Loucy (cell line): ENCODE data around the gene MIR17HG.

ENCODE experiments used
- H2AFZ ChIP-seq: fragments of 200-600 bp; sonication (generic); 2 replicates; pipeline ENCODE4 v1.6.0; 2016; ENCODE audit warnings: antibody characterized with exemption, mild to moderate bottlenecking, low read length, moderate library complexity
- H3F3A ChIP-seq: fragments of 200-600 bp; 2 replicates; pipeline ENCODE4 v1.6.0; 2016; ENCODE audit warnings: antibody characterized with exemption, low read depth, mild to moderate bottlenecking
- H3K27me3 ChIP-seq: fragments of 200-600 bp; sonication (generic); 2 replicates; pipeline ENCODE4 v1.6.1; 2014; ENCODE audit warnings: low read length, mild to moderate bottlenecking; ENCODE audit not compliant: insufficient read depth, poor library complexity, severe bottlenecking
- H3K36me3 ChIP-seq: fragments of 200-600 bp; sonication (generic); 2 replicates; pipeline ENCODE4 v1.6.1; 2016; ENCODE audit warnings: low read length; ENCODE audit not compliant: insufficient read depth
- H3K4me1 ChIP-seq: fragments of 200-600 bp; sonication (generic); 2 replicates; pipeline ENCODE4 v1.5.1; 2014; ENCODE audit warnings: low read length, mild to moderate bottlenecking; ENCODE audit not compliant: insufficient read depth, poor library complexity, severe bottlenecking
- H3K4me2 ChIP-seq: fragments of 200-600 bp; sonication (generic); 2 replicates; pipeline ENCODE4 v1.6.0; 2014; ENCODE audit warnings: antibody characterized with exemption, low read length, low read depth, mild to moderate bottlenecking; ENCODE audit not compliant: poor library complexity, severe bottlenecking
- H3K4me3 ChIP-seq: fragments of 200-600 bp; sonication (generic); 2 replicates; pipeline ENCODE4 v1.5.1; 2014; ENCODE audit warnings: low read length, mild to moderate bottlenecking, mixed read lengths; ENCODE audit not compliant: poor library complexity, severe bottlenecking
- H3K79me2 ChIP-seq: fragments of 200-600 bp; sonication (generic); 2 replicates; pipeline ENCODE4 v1.6.1; 2014; ENCODE audit warnings: low read length; ENCODE audit not compliant: insufficient read depth
- H3K9ac ChIP-seq: fragments of 200-600 bp; sonication (generic); 2 replicates; pipeline ENCODE4 v1.6.0; 2014; ENCODE audit warnings: mild to moderate bottlenecking, low read depth, low read length, moderate library complexity; ENCODE audit not compliant: poor library complexity, severe bottlenecking
- H3K9me2 ChIP-seq: fragments of 200-600 bp; sonication (generic); replicated peaks from 2 replicates; pipeline ENCODE4 v1.6.1; 2016; ENCODE audit warnings: low read depth, low read length, mixed read lengths
- H3K9me3 ChIP-seq: fragments of 200-600 bp; sonication (generic); 2 replicates; pipeline ENCODE4 v1.6.1; 2014; ENCODE audit warnings: mild to moderate bottlenecking, antibody characterized with exemption, low read length, low read depth; ENCODE audit not compliant: insufficient read depth
- H4K20me1 ChIP-seq: fragments of 200-600 bp; sonication (generic); 2 replicates; pipeline ENCODE4 v1.6.0; 2014; ENCODE audit warnings: antibody characterized with exemption, low read length, mild to moderate bottlenecking; ENCODE audit not compliant: insufficient read depth, poor library complexity, severe bottlenecking
- EZH2phosphoT487 ChIP-seq: fragments of 200-600 bp; IDR thresholded peaks from 2 replicates; pipeline ENCODE4 v1.6.1; 2018; ENCODE audit warnings: antibody characterized with exemption, mild to moderate bottlenecking, moderate library complexity, borderline replicate concordance
- TF ChIP-seq, protein P1 (sequence below): fragments of 200-600 bp; sonication (generic); conservative IDR thresholded peaks from 2 replicates; pipeline ENCODE4 v1.5.1; 2014; ENCODE audit warnings: mild to moderate bottlenecking, antibody characterized with exemption, low read length

Gene MIR17HG

DNA sequence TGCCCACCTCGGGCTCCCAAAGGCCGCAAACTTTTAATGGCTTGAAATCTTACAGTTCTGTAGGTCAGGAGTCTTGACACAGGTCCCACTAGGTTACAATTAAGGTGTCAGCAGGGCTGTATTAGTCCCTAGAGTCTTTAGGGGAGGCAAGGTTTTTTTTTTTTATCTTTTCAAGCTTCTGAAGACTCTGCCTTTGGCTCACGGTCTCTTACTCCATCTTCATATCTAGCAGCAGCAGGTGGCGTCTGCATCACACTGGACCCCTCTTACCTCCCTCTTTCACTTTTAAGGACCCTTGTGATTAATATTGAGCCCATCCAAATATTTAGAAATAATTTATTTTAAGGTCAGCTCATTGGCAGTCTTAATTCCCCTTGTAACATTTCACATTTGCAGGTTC lies 11.6 kb downstream of the MIR17HG start:
- peaks cover 50% of the 10 kb centered on the region for H4K20me1 ChIP-seq

DNA sequence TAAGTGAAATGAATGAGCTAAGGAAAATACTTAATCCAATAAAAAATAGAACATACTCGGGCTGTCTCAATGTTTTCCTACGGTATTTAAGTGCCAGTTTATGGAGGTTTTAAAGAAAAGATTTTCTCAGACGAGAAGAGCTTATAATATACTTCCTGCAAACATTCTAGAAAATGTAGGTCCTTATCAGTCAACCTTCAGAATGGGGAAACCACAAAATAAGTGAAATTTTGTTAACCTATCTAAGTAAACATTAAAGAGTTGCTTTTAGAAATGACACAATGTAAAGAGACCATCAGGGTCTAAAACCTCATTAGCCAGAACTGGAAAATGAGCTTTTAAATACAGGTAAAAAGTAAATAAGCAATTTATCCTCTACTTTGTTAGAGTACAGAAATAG lies 12.1 kb downstream of the MIR17HG start:
- H4K20me1 ChIP-seq = peaks cover 45% of the 10 kb centered on the region
- no peaks in the 10 kb centered on the region for H3K9me2 ChIP-seq
- no peak overlapping the region for H3K4me3 ChIP-seq
- no peaks in the 10 kb centered on the region for H3K27me3 ChIP-seq
- TF ChIP-seq, protein P1, sequence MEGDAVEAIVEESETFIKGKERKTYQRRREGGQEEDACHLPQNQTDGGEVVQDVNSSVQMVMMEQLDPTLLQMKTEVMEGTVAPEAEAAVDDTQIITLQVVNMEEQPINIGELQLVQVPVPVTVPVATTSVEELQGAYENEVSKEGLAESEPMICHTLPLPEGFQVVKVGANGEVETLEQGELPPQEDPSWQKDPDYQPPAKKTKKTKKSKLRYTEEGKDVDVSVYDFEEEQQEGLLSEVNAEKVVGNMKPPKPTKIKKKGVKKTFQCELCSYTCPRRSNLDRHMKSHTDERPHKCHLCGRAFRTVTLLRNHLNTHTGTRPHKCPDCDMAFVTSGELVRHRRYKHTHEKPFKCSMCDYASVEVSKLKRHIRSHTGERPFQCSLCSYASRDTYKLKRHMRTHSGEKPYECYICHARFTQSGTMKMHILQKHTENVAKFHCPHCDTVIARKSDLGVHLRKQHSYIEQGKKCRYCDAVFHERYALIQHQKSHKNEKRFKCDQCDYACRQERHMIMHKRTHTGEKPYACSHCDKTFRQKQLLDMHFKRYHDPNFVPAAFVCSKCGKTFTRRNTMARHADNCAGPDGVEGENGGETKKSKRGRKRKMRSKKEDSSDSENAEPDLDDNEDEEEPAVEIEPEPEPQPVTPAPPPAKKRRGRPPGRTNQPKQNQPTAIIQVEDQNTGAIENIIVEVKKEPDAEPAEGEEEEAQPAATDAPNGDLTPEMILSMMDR = no peak
- TF ChIP-seq EZH2phosphoT487 = no peak
- no peaks in the 10 kb centered on the region for H3K9me3 ChIP-seq
- no peak overlapping the region for H2AFZ ChIP-seq
- H3K4me1 ChIP-seq = peaks cover 9% of the 10 kb centered on the region
- no peak overlapping the region for H3K9ac ChIP-seq
- peaks cover 12% of the 10 kb centered on the region; the same call in 1 of the 2 replicates for H3F3A ChIP-seq
- H3K36me3 ChIP-seq = peaks cover 29% of the 10 kb centered on the region
- H3K79me2 ChIP-seq = peaks cover 13% of the 10 kb centered on the region
- no peak overlapping the region for H3K4me2 ChIP-seq

More for the DNA sequence above, 11.6 kb downstream of the MIR17HG start:
- TF ChIP-seq, protein P1 = no peak
- no peak for TF ChIP-seq EZH2phosphoT487
- peaks cover 9% of the 10 kb centered on the region for H3K4me1 ChIP-seq
- H3K9me2 ChIP-seq = no peaks in the 10 kb centered on the region
- H3K4me3 ChIP-seq = no peak overlapping the region
- no peak overlapping the region for H2AFZ ChIP-seq
- peaks cover 18% of the 10 kb centered on the region for H3K79me2 ChIP-seq
- peaks cover 34% of the 10 kb centered on the region for H3K36me3 ChIP-seq
- H3K27me3 ChIP-seq = no peaks in the 10 kb centered on the region
- no peak overlapping the region for H3K9ac ChIP-seq
- no peak overlapping the region for H3K4me2 ChIP-seq
- H3F3A ChIP-seq = peaks cover 12% of the 10 kb centered on the region; the same call in 1 of the 2 replicates
- H3K9me3 ChIP-seq = no peaks in the 10 kb centered on the region

DNA sequence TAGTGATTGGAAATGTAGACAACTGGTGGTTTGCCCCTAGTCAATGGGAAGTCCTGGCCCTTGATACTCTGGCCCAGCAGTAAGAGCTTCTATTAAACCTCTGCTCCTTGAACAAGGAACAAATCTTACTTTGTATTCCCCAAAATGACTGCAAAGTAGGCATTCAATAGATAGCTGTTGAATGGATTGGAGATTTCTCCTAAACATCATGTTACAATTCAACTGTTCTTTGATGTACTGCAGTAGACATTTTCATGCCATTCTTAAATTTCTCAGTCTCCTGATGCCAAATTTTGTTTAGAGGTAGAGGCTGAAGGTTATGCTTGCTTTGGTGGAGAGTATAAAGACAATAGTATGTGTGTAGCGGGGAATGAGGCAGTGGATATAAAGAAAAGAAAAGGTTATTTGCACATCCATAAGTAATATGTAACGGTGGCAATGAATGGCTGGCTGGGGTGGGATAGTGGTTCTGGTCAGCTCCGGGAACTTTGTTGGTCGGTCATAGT lies 12.8 kb downstream of the MIR17HG start:
- Histone ChIP-seq H3K36me3 (peaks cover 22% of the 10 kb centered on the region; the same call in 1 of the 2 replicates), H4K20me1 (peaks cover 38% of the 10 kb centered on the region), H2AFZ (no peak overlapping the region), H3K4me1 (peaks cover 2% of the 10 kb centered on the region), H3K4me2 (no peak overlapping the region), H3K9ac (no peak overlapping the region), H3K9me3 (no peaks in the 10 kb centered on the region), H3K4me3 (no peak overlapping the region), H3F3A (peaks cover 12% of the 10 kb centered on the region; the same call in 1 of the 2 replicates), H3K79me2 (peaks cover 6% of the 10 kb centered on the region), H3K27me3 (no peaks in the 10 kb centered on the region), H3K9me2 (no peaks in the 10 kb centered on the region)
- TF ChIP-seq, protein P1 = no peak
- no peak for TF ChIP-seq EZH2phosphoT487
